Small intestine (tissue), 16 donors: ENCODE measurements around the gene NOXRED1. TPM values are rescaled to one million over a fixed set of nuclear protein-coding genes. Genes with fewer than 3 reads are reported as not detected.

Experiments used
- DNase-seq, 2 donors: peaks; one replicate each; pipeline versions ENCODE4 v3.0.0 to v3.0.0-alpha.2; 2013
- FAIRE-seq: peaks from 2 replicates; lab custom pipeline; 2012; peaks lifted over from hg19 to GRCh38; lab: Jason Lieb, UNC
- H3K27ac ChIP-seq, 3 donors: one replicate each; pipeline ENCODE4 v1.5.1; 2013; ENCODE audit warnings: low read length in 2 of 3, mild to moderate bottlenecking in 2 of 3, control low read depth in 1 of 3, inconsistent platforms in 1 of 3, low read depth in 1 of 3, moderate library complexity in 1 of 3
- H3K27me3 ChIP-seq, 3 donors: one replicate each; pipeline ENCODE4 v1.6.1; 2013; ENCODE audit warnings: low read length in 3 of 3, inconsistent platforms in 1 of 3; ENCODE audit not compliant: control insufficient read depth in 3 of 3, insufficient read depth in 3 of 3
- H3K36me3 ChIP-seq, 3 donors: one replicate each; pipeline ENCODE4 v1.6.1; 2013; ENCODE audit warnings: low read length in 3 of 3, inconsistent platforms in 1 of 3, low read depth in 1 of 3, mild to moderate bottlenecking in 1 of 3, moderate library complexity in 1 of 3; ENCODE audit not compliant: control insufficient read depth in 3 of 3, insufficient read depth in 2 of 3
- H3K4me1 ChIP-seq, 3 donors: one replicate each; pipeline ENCODE4 v1.6.1; 2013; ENCODE audit warnings: low read length in 2 of 3, inconsistent platforms in 1 of 3, low read depth in 1 of 3, mild to moderate bottlenecking in 1 of 3, moderate library complexity in 1 of 3; ENCODE audit not compliant: control insufficient read depth in 3 of 3, insufficient read depth in 2 of 3
- H3K4me3 ChIP-seq, 3 donors: one replicate each; pipeline ENCODE4 v1.5.1; 2013; ENCODE audit warnings: low read length in 3 of 3, control low read depth in 1 of 3, inconsistent platforms in 1 of 3, low read depth in 1 of 3, mild to moderate bottlenecking in 1 of 3, moderate library complexity in 1 of 3
- H3K9me3 ChIP-seq, 2 donors: one replicate each; pipeline ENCODE4 v1.6.1; 2013; ENCODE audit warnings: low read depth in 1 of 2, low read length in 1 of 2; ENCODE audit not compliant: control insufficient read depth in 2 of 2, insufficient read depth in 1 of 2
- WGBS, 3 donors: extraction: QIAGEN DNeasy Blood & Tissue Kit; methylation state at CpG; one replicate each; pipeline ENCODE4 v1.1.7; 2013; 5-methylcytosine and 5-hydroxymethylcytosine counted together
- long read RNA-seq, 10 donors: transcript quantifications; one replicate each; lab custom pipeline, GENCODE V29; 2026
- polyA plus RNA-seq, 4 donors: library from polyadenylated mRNA; stranded (reverse) in 3 of 4; unstranded in 1 of 4; fragments of 200-250 nt in 3 of 4; fragments of 120-200 nt in 1 of 4; gene quantifications; one replicate each; pipeline versions ENCODE4 v1.2.1 to v1.2.3, GENCODE V29; 2013
- donor health status: healthy with polysubstance abuse.
- donor health status: control.
- donor health status: control.
- donor health status: Bipolar disorder and iron deficiency.
- donor health status: healthy.

The NOXRED1 gene, protein sequence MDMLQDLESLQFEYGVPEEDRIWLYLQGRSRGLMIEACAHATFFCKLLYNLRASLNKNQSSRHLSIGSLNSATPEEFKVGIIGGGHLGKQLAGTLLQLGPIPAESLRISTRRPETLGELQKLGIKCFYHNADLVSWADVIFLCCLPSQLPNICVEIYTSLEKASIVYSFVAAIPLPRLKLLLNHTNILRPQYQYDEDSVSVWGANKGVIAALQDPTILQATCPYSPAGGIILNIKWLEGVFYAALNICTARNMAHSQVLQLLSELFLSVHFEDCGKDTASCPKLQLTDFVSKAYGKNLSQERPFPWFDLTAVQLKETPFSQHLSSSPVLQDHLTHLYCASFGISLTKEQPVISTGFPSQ
- under 1 TPM; 0.12 to 0.68 (median 0.36) TPM for polyA plus RNA-seq
- long read RNA-seq, donor 1, result 0 reads
- long read RNA-seq, donor 2, result 0 reads
- long read RNA-seq, donor 3, result 0 reads
- long read RNA-seq, donor 4, result 0 reads
- long read RNA-seq, donor 5, result 0 reads
- long read RNA-seq, donor 6, result 0 reads
- long read RNA-seq, donor 7, result 0 reads
- long read RNA-seq, donor 8, result 0 reads
- long read RNA-seq, donor 9, result 0 reads
- long read RNA-seq, donor 10, result 0 reads

DNA sequence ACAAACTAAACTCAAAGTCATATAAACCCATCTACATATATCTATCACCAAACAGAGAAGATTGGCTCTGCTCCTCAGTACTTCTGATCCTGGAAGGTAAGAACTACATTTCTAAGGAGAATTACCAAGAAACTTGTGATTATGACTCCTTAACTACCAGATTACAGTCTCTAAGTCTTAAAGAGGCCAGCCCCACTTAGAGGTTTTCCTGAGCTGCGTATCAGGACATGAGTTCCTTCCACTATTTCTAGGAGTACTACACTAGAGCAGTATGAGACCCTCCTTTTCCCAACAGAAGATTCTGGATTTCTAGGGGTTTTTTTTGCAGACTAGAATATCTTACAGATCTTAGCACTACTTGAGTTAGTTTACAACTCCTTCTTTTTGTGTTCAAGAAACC lies at the start of gene NOXRED1:
Gene NOXRED1, minus strand, starts transcription at position 101 of the 400 bp plus-strand sequence. CDS start 634 bp downstream, outside the sequence.
- Histone ChIP-seq H3K4me3 (no peak within 1 kb of the TSS), H3K36me3 (peaks cover 17 to 29% (median 20%) of the 10 kb centered on the region in 3 donors), H3K9me3 (peaks cover 0 to 13% of the 10 kb centered on the region in 2 donors), H3K4me1 (no peaks in the 10 kb centered on the region), H3K27me3 (no peaks in the 10 kb centered on the region), H3K27ac (no peak within 1 kb of the TSS)
- whole genome bisulfite sequencing, 3 donors, result 97 to 100% (median 99%) methylated on average over 1 of the region's 1 CpG
- FAIRE-seq (no peak), DNase-seq (no peak)

DNA sequence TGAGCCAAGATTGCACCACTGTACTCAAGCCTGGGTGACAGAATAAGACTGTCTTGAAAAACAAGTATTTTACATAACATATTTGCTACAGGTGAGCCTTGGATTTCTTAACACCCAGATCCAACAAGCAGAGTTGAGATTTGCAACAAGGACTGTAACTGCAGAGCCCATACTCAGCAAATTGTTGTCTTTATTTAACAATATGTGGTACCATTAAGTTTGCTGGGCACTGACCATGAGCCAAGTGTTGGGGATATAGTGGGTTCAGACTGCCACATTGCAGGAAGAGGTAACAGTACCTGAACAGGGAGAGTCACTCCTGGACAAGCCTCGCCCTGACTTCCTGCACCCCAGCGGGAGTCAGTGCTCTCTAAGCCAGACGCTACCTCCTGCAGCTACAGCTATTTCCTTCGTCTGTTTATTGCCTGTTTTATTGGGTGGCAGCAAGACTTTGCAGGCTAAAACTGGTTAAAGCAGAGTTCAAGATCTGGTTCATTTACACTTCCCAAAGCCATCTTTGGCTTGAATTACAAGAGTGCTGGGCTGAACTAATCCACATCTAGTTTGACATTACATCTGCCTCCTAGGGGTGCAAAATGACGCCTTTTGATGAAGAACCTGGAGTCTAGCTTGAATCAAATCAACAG lies 47.0 kb upstream of the NOXRED1 start:
- H3K4me1 ChIP-seq, result no peaks in the 10 kb centered on the region
- no peak overlapping the region for H3K4me3 ChIP-seq
- peak; percentile 35 to 36 for DNase-seq
- no peak for FAIRE-seq
- no peak overlapping the region for H3K27ac ChIP-seq
- WGBS, 3 donors, result 42 to 69% (median 51%) methylated on average over 5 of the region's 5 CpGs
- no peaks in the 10 kb centered on the region for H3K27me3 ChIP-seq
- H3K36me3 ChIP-seq, result peaks cover 9 to 27% (median 19%) of the 10 kb centered on the region in 3 donors
- H3K9me3 ChIP-seq, result no peaks in the 10 kb centered on the region

DNA sequence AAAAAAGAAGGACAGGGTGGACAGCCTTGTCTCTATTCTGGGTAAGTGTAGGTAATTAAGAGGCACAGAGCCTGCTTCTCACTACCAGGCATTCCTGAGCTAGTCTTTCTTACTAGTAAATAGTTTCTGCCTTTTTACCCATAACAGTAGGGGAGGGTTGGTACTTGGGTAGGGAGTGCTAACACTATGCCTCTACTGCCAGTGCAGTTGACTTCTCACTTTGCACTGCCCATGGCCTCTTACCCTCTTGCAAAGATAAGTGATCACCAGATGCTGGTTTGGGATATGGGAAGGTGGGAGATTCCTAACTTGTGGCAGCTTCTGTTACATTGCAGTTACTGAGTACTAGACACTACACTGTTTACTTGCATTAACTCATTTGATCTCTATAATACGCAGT lies 46.2 kb upstream of the NOXRED1 start:
- FAIRE-seq, result no peak
- Histone ChIP-seq H3K4me3 (no peak overlapping the region), H3K27ac (no peak overlapping the region), H3K4me1 (no peaks in the 10 kb centered on the region), H3K36me3 (peaks cover 13 to 30% (median 21%) of the 10 kb centered on the region in 3 donors), H3K27me3 (no peaks in the 10 kb centered on the region), H3K9me3 (no peaks in the 10 kb centered on the region)
- no peak for DNase-seq
- 91 to 93% (median 92%) methylated on average over 1 of the region's 1 CpG for WGBS, 3 donors

DNA sequence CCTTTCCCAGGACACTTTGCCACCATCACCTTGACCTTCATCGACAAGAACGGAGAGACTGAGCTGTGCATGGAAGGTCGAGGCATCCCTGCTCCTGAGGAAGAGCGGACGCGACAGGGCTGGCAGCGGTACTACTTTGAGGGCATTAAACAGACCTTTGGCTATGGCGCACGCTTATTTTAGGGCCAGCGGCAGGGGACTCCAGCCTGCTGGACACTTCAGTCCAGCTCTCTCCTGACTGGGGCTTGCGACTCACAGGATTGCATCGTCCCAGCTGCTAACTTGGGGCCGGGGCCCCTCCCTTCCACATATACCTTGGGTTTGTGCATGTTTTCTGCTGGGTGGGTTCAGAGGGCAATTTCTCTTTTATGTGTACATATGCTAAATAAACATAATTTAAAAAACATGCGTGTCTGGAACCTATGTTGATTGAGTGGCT lies 45.8 kb upstream of the NOXRED1 start:
- WGBS, 3 donors, result 82 to 88% (median 84%) methylated on average over 14 of the region's 14 CpGs
- H3K36me3 ChIP-seq, result peaks cover 13 to 34% (median 23%) of the 10 kb centered on the region in 3 donors

DNA sequence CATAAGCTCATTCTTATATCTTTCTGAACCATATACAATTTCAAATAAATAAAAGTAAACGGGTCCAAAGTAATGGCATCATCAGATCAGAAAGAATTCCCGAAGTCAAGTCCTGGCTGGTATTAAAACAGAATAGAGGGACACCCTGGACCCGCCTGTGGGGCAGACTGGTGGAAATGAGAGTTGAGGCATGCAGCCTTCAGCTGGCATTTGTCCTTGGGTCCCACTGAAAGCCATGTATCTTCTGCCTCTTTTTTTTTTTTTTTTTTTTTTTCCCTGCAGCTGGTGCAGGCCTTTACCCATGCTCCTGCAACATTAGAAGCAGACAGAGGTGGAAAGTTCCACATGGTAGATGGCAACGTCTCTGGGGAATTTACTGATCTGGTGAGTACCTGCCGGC lies 44.5 kb upstream of the NOXRED1 start:
- WGBS, 3 donors, result 90 to 92% (median 91%) methylated on average over 5 of the region's 5 CpGs
- peaks cover 17 to 45% (median 23%) of the 10 kb centered on the region in 3 donors for H3K36me3 ChIP-seq
- FAIRE-seq, result no peak
- H3K4me3 ChIP-seq, result no peak overlapping the region
- H3K9me3 ChIP-seq, result no peaks in the 10 kb centered on the region
- no peak for DNase-seq
- H3K27me3 ChIP-seq, result no peaks in the 10 kb centered on the region
- no peaks in the 10 kb centered on the region for H3K4me1 ChIP-seq
- H3K27ac ChIP-seq, result no peak overlapping the region

More for the DNA sequence above, 45.8 kb upstream of the NOXRED1 start:
- Histone ChIP-seq H3K9me3 (no peaks in the 10 kb centered on the region), H3K4me1 (no peaks in the 10 kb centered on the region), H3K27ac (no peak overlapping the region), H3K4me3 (no peak overlapping the region), H3K27me3 (no peaks in the 10 kb centered on the region)
- DNase-seq, result no peak
- no peak for FAIRE-seq

DNA sequence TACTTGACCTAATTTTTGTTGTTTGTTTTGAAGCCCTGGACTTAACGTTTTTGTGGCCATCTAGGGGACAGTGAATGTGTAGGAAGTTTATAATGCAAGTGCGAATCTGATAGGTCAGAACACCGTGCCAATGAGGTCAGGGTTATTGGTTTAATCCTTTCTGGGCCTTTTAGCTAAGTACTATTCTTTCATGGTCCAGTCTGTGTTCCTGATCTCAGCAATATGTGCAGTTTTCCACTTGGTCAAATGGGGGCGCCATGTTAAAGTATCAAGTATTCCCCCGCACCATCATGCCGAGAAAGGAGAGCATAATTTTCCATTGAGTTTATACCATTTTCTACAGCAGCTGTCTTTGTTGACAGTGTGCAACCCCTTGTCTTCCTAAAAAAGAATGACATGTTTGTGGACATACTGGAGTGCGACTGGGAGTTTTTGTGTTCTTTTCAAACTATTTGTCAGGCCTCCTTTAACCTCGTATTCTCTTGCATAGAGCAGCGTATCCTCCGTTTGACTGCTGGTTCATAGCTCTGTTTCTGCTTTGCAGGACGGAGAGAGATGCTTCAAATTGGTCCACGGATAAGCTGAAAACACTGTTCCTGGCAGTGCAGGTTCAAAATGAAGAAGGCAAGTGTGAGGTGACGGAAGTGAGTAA lies 35.9 kb upstream of the NOXRED1 start:
- 33 to 36% (median 36%) methylated on average over 13 of the region's 13 CpGs for WGBS, 3 donors
- H3K36me3 ChIP-seq, result peaks cover 6 to 28% (median 7%) of the 10 kb centered on the region in 3 donors
- peaks cover 0 to 3% (median 0%) of the 10 kb centered on the region in 3 donors for H3K4me1 ChIP-seq
- H3K27me3 ChIP-seq, result no peaks in the 10 kb centered on the region
- peak overlapping the region in 2 of 3 donors; percentile 69 to 99 for H3K4me3 ChIP-seq
- FAIRE-seq (no peak), DNase-seq (peak; percentile 59 to 75)
- no peak overlapping the region for H3K27ac ChIP-seq
- no peaks in the 10 kb centered on the region for H3K9me3 ChIP-seq

DNA sequence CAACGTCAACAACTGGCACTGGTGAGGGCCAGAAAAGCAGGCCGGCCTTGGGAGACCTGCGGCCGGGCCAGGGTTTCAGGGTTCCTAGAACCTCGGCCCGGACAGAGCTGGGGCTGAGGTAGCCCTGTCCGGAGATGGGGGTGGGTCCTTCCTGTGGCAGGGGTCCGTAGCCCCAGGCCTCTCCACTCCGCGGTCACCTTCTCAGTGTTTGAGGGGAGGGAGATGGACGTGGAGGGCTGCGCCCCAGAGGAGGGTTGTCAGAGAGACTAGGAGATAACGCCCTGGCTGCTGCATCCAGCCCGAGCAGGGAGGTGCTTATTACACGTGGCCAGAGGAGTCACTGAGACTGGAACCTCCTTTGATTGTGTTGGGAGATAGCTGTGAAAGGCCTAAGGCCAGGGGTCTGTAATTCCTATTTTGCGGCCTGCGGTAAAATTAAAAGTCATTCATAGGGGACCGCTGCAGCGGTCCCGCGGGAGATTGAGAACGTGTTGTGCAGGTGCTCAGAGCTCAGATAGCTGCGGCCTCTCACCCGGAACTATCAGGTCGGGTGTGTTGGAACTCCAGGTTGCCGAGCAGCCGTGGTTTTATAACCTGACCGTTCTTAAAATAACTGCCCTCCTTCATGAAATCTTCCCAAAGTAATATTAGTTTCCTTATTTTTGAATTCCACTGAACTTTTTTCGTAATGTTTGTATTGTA lies 35.1 kb upstream of the NOXRED1 start:
- FAIRE-seq (no peak), DNase-seq (peak; percentile 60 to 67)
- peaks cover 3 to 22% (median 6%) of the 10 kb centered on the region in 3 donors for H3K36me3 ChIP-seq
- no peaks in the 10 kb centered on the region for H3K27me3 ChIP-seq
- 0% methylated on average over 28 to 29 of the region's 29 CpGs for WGBS, 3 donors
- H3K27ac ChIP-seq, result peak overlapping the region; percentile 77 to 99 (median 82)
- H3K4me3 ChIP-seq, result peak overlapping the region; percentile 69 to 99 (median 98)
- H3K9me3 ChIP-seq, result no peaks in the 10 kb centered on the region
- H3K4me1 ChIP-seq, result peaks cover 0 to 3% (median 0%) of the 10 kb centered on the region in 3 donors
